Spleen (tissue), 11 donors: Measurements from ENCODE around the gene PCMT1. TPM values are rescaled to one million over a fixed set of nuclear protein-coding genes. Genes with fewer than 3 reads are reported as not detected.

Source experiments
- DNase-seq: peaks from one replicate; pipeline ENCODE4 v3.0.0-alpha.2; 2020
- H3K27ac ChIP-seq, 8 donors: fragments of 200-600 bp; sonication (generic) in 7 of 8; 1 replicate in 4 of 8; 2 replicates in 4 of 8; pipeline versions ENCODE4 v1.5.0 to v1.8.0; 2016 to 2021; ENCODE audit warnings: inconsistent platforms in 4 of 8, mild to moderate bottlenecking in 4 of 8, moderate library complexity in 1 of 8
- H3K27me3 ChIP-seq, 7 donors: fragments of 200-600 bp; sonication (generic) in 6 of 7; replicated peaks in 1 of 7; 1 replicate in 4 of 7; 2 replicates in 3 of 7; pipeline versions ENCODE4 v1.5.0 to v1.8.0; 2016 to 2021; ENCODE audit warnings: inconsistent platforms in 3 of 7, mild to moderate bottlenecking in 1 of 7
- H3K36me3 ChIP-seq, 6 donors: fragments of 200-600 bp; sonication (generic) in 5 of 6; 1 replicate in 4 of 6; 2 replicates in 2 of 6; pipeline versions ENCODE4 v1.5.0 to v1.8.0; 2016 to 2021; ENCODE audit warnings: inconsistent platforms in 2 of 6
- H3K4me1 ChIP-seq, 6 donors: fragments of 200-600 bp; sonication (generic) in 5 of 6; 1 replicate in 3 of 6; 2 replicates in 3 of 6; pipeline versions ENCODE4 v1.5.0 to v1.8.0; 2016 to 2021; ENCODE audit warnings: inconsistent platforms in 3 of 6
- H3K4me3 ChIP-seq, 8 donors: fragments of 200-600 bp; sonication (generic) in 7 of 8; 1 replicate in 4 of 8; 2 replicates in 4 of 8; pipeline versions ENCODE4 v1.5.0 to v1.8.0; 2016 to 2021; ENCODE audit warnings: inconsistent platforms in 4 of 8, mild to moderate bottlenecking in 4 of 8, moderate library complexity in 2 of 8
- H3K9me3 ChIP-seq, 8 donors: fragments of 200-600 bp; sonication (generic) in 7 of 8; 1 replicate in 4 of 8; 2 replicates in 4 of 8; pipeline versions ENCODE4 v1.5.0 to v1.8.0; 2016 to 2021; ENCODE audit warnings: inconsistent platforms in 4 of 8
- POLR2A ChIP-seq, 3 donors: fragments of 450-650 bp; IDR thresholded peaks; one replicate each; pipeline ENCODE4 v1.5.1; 2017; ENCODE audit warnings: antibody characterized with exemption in 3 of 3, mild to moderate bottlenecking in 1 of 3
- POLR2AphosphoS5 ChIP-seq, 3 donors: sonication (generic); formaldehyde crosslinking; IDR thresholded peaks; one replicate each; pipeline ENCODE4 v1.5.1; 2017; ENCODE audit warnings: antibody characterized with exemption in 3 of 3
- WGBS, 5 donors: extraction: QIAGEN DNeasy Blood & Tissue Kit in 3 of 5; methylation state at CpG; one replicate each; pipeline versions ENCODE4 v1.1.5 to v1.1.7; 2013 to 2018; 5-methylcytosine and 5-hydroxymethylcytosine counted together
- intact Hi-C: fragments of 100-400 bp; cut with DNase I; formaldehyde crosslinking; loops from one replicate; pipeline ENCODE4 v1.15.0; 2023; ENCODE audit warnings: low total_unique reads
- polyA plus RNA-seq, 3 donors: library from polyadenylated mRNA; stranded (reverse); fragments of 200-250 nt; gene quantifications; one replicate each; pipeline ENCODE4 v1.2.1, GENCODE V29; 2013
- total RNA-seq, 7 donors: library from RNA; depleted of rRNA in 3 of 7; stranded (reverse); fragments of >200 nt in 3 of 7; fragmentation: NEBNext Ultra II Directional in 4 of 7; extraction: Animal tissue kit (Norgen Biotek cat#: 25700) in 4 of 7; gene quantifications; one replicate each; pipeline versions ENCODE4 v1.1.0 to v1.2.1, GENCODE V29; 2016 to 2021
- TF ChIP-seq, protein P1 (sequence below), 11 experiments: fragments of 200-600 bp in 7 of 11; fragments of 450-650 bp in 4 of 11; sonication (generic) in 4 of 11; IDR thresholded peaks in 8 of 11; conservative IDR thresholded peaks in 3 of 11; 1 replicate in 7 of 11; 2 replicates in 4 of 11; pipeline versions ENCODE4 v1.4.0 to v1.8.0; 2016 to 2021; ENCODE audit warnings: antibody characterized with exemption in 11 of 11, inconsistent platforms in 4 of 11, mild to moderate bottlenecking in 1 of 11
- donor health status: healthy with polysubstance abuse.
- donor health status: DM: no; HTN: no; CAD: no; lungs with moderate emphysema.
- donor health status: DM: no; HTN: no; CAD: no.
- donor health status: Bipolar disorder and iron deficiency.
- donor health status: healthy.
- donor health status: DM: no; HTN: no; CAD: no.
- donor health status: DM: yes; HTN: yes; CAD: no.

PCMT1 gene
- total and polyA plus RNA-seq, 10 donors, result 22.0 to 66.7 (median 49.2) TPM

- no peaks in the 10 kb centered on the region for H3K9me3 ChIP-seq
- peak; percentile 98 for DNase-seq
- WGBS, 5 donors, result 0 to 1% (median 0%) methylated on average over 50 to 82 of the region's 82 CpGs
- TF ChIP-seq, protein P1, sequence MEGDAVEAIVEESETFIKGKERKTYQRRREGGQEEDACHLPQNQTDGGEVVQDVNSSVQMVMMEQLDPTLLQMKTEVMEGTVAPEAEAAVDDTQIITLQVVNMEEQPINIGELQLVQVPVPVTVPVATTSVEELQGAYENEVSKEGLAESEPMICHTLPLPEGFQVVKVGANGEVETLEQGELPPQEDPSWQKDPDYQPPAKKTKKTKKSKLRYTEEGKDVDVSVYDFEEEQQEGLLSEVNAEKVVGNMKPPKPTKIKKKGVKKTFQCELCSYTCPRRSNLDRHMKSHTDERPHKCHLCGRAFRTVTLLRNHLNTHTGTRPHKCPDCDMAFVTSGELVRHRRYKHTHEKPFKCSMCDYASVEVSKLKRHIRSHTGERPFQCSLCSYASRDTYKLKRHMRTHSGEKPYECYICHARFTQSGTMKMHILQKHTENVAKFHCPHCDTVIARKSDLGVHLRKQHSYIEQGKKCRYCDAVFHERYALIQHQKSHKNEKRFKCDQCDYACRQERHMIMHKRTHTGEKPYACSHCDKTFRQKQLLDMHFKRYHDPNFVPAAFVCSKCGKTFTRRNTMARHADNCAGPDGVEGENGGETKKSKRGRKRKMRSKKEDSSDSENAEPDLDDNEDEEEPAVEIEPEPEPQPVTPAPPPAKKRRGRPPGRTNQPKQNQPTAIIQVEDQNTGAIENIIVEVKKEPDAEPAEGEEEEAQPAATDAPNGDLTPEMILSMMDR (IDR thresholded peaks at IDR 0.05 in 8 of 11, conservative IDR thresholded peaks at IDR 0.05 in 3 of 11), result no peak
- TF ChIP-seq POLR2A (IDR thresholded peaks at IDR 0.05) (peak; percentile 27 to 60 (median 50)), POLR2AphosphoS5 (IDR thresholded peaks at IDR 0.05) (peak; percentile 91 to 96 (median 91))
- H3K27ac ChIP-seq, result peak within 1 kb of the TSS; percentile 97 to 99 (median 98)
- intact Hi-C loops, result loop anchor here (10.0 kb wide), 2 partner anchors 73 to 153 kb away; partner anchors contain the start of genes GINM1 and KATNA1
- H3K4me3 ChIP-seq, result peak within 1 kb of the TSS; percentile 79 to 98 (median 88)
- H3K27me3 ChIP-seq, result no peaks in the 10 kb centered on the region
- H3K4me1 ChIP-seq, result peaks cover 14 to 56% (median 45%) of the 10 kb centered on the region in 6 donors
- H3K36me3 ChIP-seq, result peaks cover 0 to 3% (median under 1%) of the 10 kb centered on the region in 6 donors
Measured at GRCh38 chr6:149717588-149718458, 31.7 kb upstream of the PCMT1 start, which contains the start of gene LATS1. Gene LATS1, minus strand, starts transcription at chr6:149718101. Its CDS starts 15,975 bp downstream, at chr6:149702126.

DNA sequence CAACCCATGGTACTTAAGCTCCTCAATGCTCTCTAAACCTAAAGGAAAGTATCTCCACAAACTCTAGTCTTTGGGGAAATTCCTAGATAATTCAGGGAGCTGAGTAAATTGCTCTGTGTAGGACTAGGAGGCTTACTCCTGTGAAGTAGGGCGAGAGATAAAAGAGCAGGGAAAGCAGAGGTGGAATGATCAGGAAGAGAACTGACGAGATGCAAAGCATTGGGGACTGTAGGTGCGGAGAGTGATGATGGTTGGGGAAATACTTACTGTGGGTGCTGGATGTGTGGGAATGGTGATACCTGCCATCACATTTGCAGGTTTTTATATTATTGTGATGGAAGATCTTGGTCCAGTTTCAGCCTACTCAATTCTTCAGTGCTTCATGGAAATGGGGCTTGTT is 30.0 kb upstream of the PCMT1 start:
- DNase-seq, result no peak
- H3K9me3 ChIP-seq, result no peaks in the 10 kb centered on the region
- intact Hi-C loops, result loop anchor here (10.0 kb wide), 2 partner anchors 75 to 155 kb away; partner anchors contain the start of genes GINM1 and KATNA1
- no peak overlapping the region for H3K4me3 ChIP-seq
- H3K4me1 ChIP-seq, result peaks cover 14 to 49% (median 37%) of the 10 kb centered on the region in 6 donors
- TF ChIP-seq POLR2A (IDR thresholded peaks at IDR 0.05) (no peak), POLR2AphosphoS5 (IDR thresholded peaks at IDR 0.05) (no peak)
- TF ChIP-seq, protein P1 (IDR thresholded peaks at IDR 0.05 in 8 of 11, conservative IDR thresholded peaks at IDR 0.05 in 3 of 11), result no peak
- H3K36me3 ChIP-seq, result peaks cover 0 to 8% (median under 1%) of the 10 kb centered on the region in 6 donors
- no peaks in the 10 kb centered on the region for H3K27me3 ChIP-seq
- H3K27ac ChIP-seq, result no peak overlapping the region
- 95 to 100% (median 96%) methylated on average over 3 of the region's 3 CpGs for WGBS, 5 donors

DNA sequence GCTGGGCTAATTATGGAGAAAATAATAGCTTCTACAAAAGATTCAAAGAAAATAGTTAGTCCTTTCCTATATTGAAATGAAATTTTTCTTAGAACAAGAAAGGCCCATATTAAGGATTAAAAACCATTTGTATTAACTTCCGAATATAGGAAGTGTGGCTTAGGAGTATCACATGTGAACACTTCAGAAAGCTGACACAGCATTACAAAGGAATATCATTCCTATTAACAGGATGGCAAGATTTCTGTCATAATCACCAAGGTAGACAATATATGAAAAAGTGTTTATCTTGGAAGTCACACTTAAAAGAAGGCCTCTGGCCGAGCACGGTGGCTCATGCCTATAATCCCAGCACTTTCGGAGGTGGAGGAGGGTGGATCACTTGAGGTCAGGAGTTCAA is 26.3 kb upstream of the PCMT1 start:
- Histone ChIP-seq H3K9me3 (no peaks in the 10 kb centered on the region), H3K27me3 (no peaks in the 10 kb centered on the region), H3K27ac (no peak overlapping the region), H3K36me3 (peaks cover 0 to 45% (median 25%) of the 10 kb centered on the region in 6 donors), H3K4me3 (no peak overlapping the region), H3K4me1 (peaks cover 0 to 33% (median 15%) of the 10 kb centered on the region in 6 donors)
- TF ChIP-seq POLR2AphosphoS5 (IDR thresholded peaks at IDR 0.05), result no peak
- no peak for TF ChIP-seq POLR2A (IDR thresholded peaks at IDR 0.05)
- TF ChIP-seq, protein P1 (IDR thresholded peaks at IDR 0.05 in 8 of 11, conservative IDR thresholded peaks at IDR 0.05 in 3 of 11), result no peak
- intact Hi-C loops, result no loop called here
- no peak for DNase-seq
- WGBS, 5 donors, result 84 to 93% (median 88%) methylated on average over 4 of the region's 4 CpGs
